ENCODE results near the gene COL17A1.

Gene COL17A1

GRCh38 chr10:104085801-104086400 is at the start of gene COL17A1:
Gene COL17A1 (minus strand): TSS chr10:104085880. CDS start chr10:104080673, 5,207 bp downstream.
- in situ Hi-C loops (cut with HindIII; ENCODE audit: low sequenced_read_pairs) = no loop called here

- in situ Hi-C loops (cut with HindIII; ENCODE audit: low sequenced_read_pairs) = no loop called here
These were observed 44.4 kb upstream of the COL17A1 start for GRCh38 chr10:104130041-104130440.

GRCh38 chr10:104128214-104128613 is 42.5 kb upstream of the COL17A1 start:
- in situ Hi-C loops (cut with HindIII; ENCODE audit: low sequenced_read_pairs) = no loop called here

GRCh38 chr10:104127411-104127810 is 41.7 kb upstream of the COL17A1 start:
- in situ Hi-C loops (cut with HindIII; ENCODE audit: low sequenced_read_pairs) = no loop called here

GRCh38 chr10:104123397-104123796 is 37.7 kb upstream of the COL17A1 start:
- in situ Hi-C loops (cut with HindIII; ENCODE audit: low sequenced_read_pairs) = loop anchor here (5.0 kb wide), 1 partner anchor 34 kb away; no protein-coding TSS in a partner anchor

GRCh38 chr10:104122225-104123107 is 36.8 kb upstream of the COL17A1 start:
- in situ Hi-C loops (cut with HindIII; ENCODE audit: low sequenced_read_pairs) = loop anchor here (5.0 kb wide), 1 partner anchor 35 kb away; no protein-coding TSS in a partner anchor

GRCh38 chr10:104121485-104122224 is 36.0 kb upstream of the COL17A1 start, which contains the start of gene SFR1:
Gene SFR1 (plus strand): TSS chr10:104122171. CDS start chr10:104122184, 13 bp downstream.
- in situ Hi-C loops (cut with HindIII; ENCODE audit: low sequenced_read_pairs) = loop anchor here (5.0 kb wide), 1 partner anchor 36 kb away; no protein-coding TSS in a partner anchor

- in situ Hi-C loops (cut with HindIII; ENCODE audit: low sequenced_read_pairs) = loop anchor here (5.0 kb wide), 1 partner anchor 36 kb away; no protein-coding TSS in a partner anchor
These were observed 35.3 kb upstream of the COL17A1 start for GRCh38 chr10:104120903-104121484.

- in situ Hi-C loops (cut with HindIII; ENCODE audit: low sequenced_read_pairs) = loop anchor here (5.0 kb wide), 1 partner anchor 37 kb away; no protein-coding TSS in a partner anchor
These were observed 34.8 kb upstream of the COL17A1 start for GRCh38 chr10:104120512-104120902.

- in situ Hi-C loops (cut with HindIII; ENCODE audit: low sequenced_read_pairs) = loop anchor here (5.0 kb wide), 1 partner anchor 37 kb away; no protein-coding TSS in a partner anchor
These were observed 34.3 kb upstream of the COL17A1 start for GRCh38 chr10:104119996-104120395.

- in situ Hi-C loops (cut with HindIII; ENCODE audit: low sequenced_read_pairs) = no loop called here
These were observed 32.2 kb upstream of the COL17A1 start for GRCh38 chr10:104117839-104118323.

- in situ Hi-C loops (cut with HindIII; ENCODE audit: low sequenced_read_pairs) = no loop called here
These were observed 27.8 kb upstream of the COL17A1 start for GRCh38 chr10:104113376-104113956.

GRCh38 chr10:104109908-104110662 is 24.4 kb upstream of the COL17A1 start:
- in situ Hi-C loops (cut with HindIII; ENCODE audit: low sequenced_read_pairs) = no loop called here

- in situ Hi-C loops (cut with HindIII; ENCODE audit: low sequenced_read_pairs) = no loop called here
These were observed 19.2 kb upstream of the COL17A1 start for GRCh38 chr10:104104926-104105325.

- in situ Hi-C loops (cut with HindIII; ENCODE audit: low sequenced_read_pairs) = no loop called here
These were observed 18.7 kb upstream of the COL17A1 start for GRCh38 chr10:104104418-104104817.

GRCh38 chr10:104103956-104104355 is 18.3 kb upstream of the COL17A1 start:
- in situ Hi-C loops (cut with HindIII; ENCODE audit: low sequenced_read_pairs) = no loop called here

GRCh38 chr10:104101902-104102301 is 16.2 kb upstream of the COL17A1 start:
- in situ Hi-C loops (cut with HindIII; ENCODE audit: low sequenced_read_pairs) = no loop called here

GRCh38 chr10:104100795-104101194 is 15.1 kb upstream of the COL17A1 start:
- in situ Hi-C loops (cut with HindIII; ENCODE audit: low sequenced_read_pairs) = no loop called here

- in situ Hi-C loops (cut with HindIII; ENCODE audit: low sequenced_read_pairs) = no loop called here
These were observed 14.3 kb upstream of the COL17A1 start for GRCh38 chr10:104099941-104100340.
